Tibial nerve (tissue), 4 donors: ENCODE measurements around the gene SUGCT. TPM values are rescaled to one million over a fixed set of nuclear protein-coding genes. Genes with fewer than 3 reads are reported as not detected.

Experiments used
- DNase-seq, 2 donors: peaks; one replicate each; pipeline ENCODE4 v3.0.0-alpha.2; 2019; ENCODE audit warnings: low spot score in 2 of 2
- H3K27ac ChIP-seq, 4 donors: fragments of 200-600 bp; sonication (generic) in 3 of 4; one replicate each; pipeline ENCODE4 v1.5.1; 2017 to 2019; ENCODE audit warnings: mild to moderate bottlenecking in 1 of 4
- H3K27me3 ChIP-seq, 2 donors: fragments of 200-600 bp; sonication (generic) in 1 of 2; one replicate each; pipeline versions ENCODE4 v1.5.1 to v1.6.0; 2017 to 2019
- H3K36me3 ChIP-seq, 3 donors: fragments of 200-600 bp; sonication (generic); one replicate each; pipeline ENCODE4 v1.5.1; 2018 to 2019
- H3K4me1 ChIP-seq, 4 donors: fragments of 200-600 bp; sonication (generic) in 3 of 4; one replicate each; pipeline ENCODE4 v1.5.1; 2017 to 2019
- H3K4me3 ChIP-seq, 4 donors: fragments of 200-600 bp; sonication (generic) in 3 of 4; one replicate each; pipeline ENCODE4 v1.5.1; 2017 to 2019; ENCODE audit warnings: mild to moderate bottlenecking in 1 of 4, moderate library complexity in 1 of 4
- H3K9me3 ChIP-seq, 4 donors: fragments of 200-600 bp; sonication (generic) in 3 of 4; one replicate each; pipeline ENCODE4 v1.5.1; 2017 to 2019
- CTCF ChIP-seq, 5 experiments: fragments of 200-600 bp in 3 of 5; fragments of 450-650 bp in 2 of 5; sonication (generic) in 3 of 5; IDR thresholded peaks; one replicate each; pipeline ENCODE4 v1.5.1; 2016 to 2019; ENCODE audit warnings: antibody characterized with exemption in 5 of 5, mild to moderate bottlenecking in 3 of 5, moderate library complexity in 2 of 5
- EP300 ChIP-seq, 2 donors: sonication (generic); formaldehyde crosslinking; IDR thresholded peaks; one replicate each; pipeline ENCODE4 v1.6.1; 2017; ENCODE audit warnings: antibody characterized with exemption in 2 of 2, mild to moderate bottlenecking in 1 of 2
- POLR2A ChIP-seq, 2 donors: fragments of 450-650 bp; IDR thresholded peaks; one replicate each; pipeline ENCODE4 v1.6.1; 2017; ENCODE audit warnings: antibody characterized with exemption in 2 of 2, mild to moderate bottlenecking in 2 of 2, moderate library complexity in 2 of 2
- WGBS, 2 donors: methylation state at CpG; one replicate each; pipeline ENCODE4 v1.1.5; 2018; 5-methylcytosine and 5-hydroxymethylcytosine counted together
- total RNA-seq, 4 donors: library from RNA; depleted of rRNA; stranded (reverse); fragments of >200 nt; gene quantifications; one replicate each; pipeline ENCODE4 v1.1.0, GENCODE V29; 2016

SUGCT gene
- total RNA-seq, 4 donors from 2014 or later = 2.7 to 20.8 (median 6.2) TPM

- Histone ChIP-seq H3K9me3 (no peaks in the 10 kb centered on the region), H3K27ac (no peak overlapping the region), H3K4me1 (peaks cover 0 to 10% (median 0%) of the 10 kb centered on the region in 4 donors), H3K27me3 (no peaks in the 10 kb centered on the region), H3K36me3 (no peaks in the 10 kb centered on the region), H3K4me3 (no peak overlapping the region)
- DNase-seq = no peak
- TF ChIP-seq POLR2A (IDR thresholded peaks at IDR 0.05) (no peak), EP300 (IDR thresholded peaks at IDR 0.05) (no peak), CTCF (IDR thresholded peaks at IDR 0.05) (no peak)
- 86 to 88% methylated on average over 1 of the region's 1 CpG for WGBS, 2 donors
Measured at GRCh38 chr7:40796723-40797122, 661.9 kb downstream of the SUGCT start.

GRCh38 chr7:40798613-40799012 lies 663.8 kb downstream of the SUGCT start:
- no peaks in the 10 kb centered on the region for H3K27me3 ChIP-seq
- no peak for TF ChIP-seq CTCF (IDR thresholded peaks at IDR 0.05)
- no peak for TF ChIP-seq EP300 (IDR thresholded peaks at IDR 0.05)
- no peak for TF ChIP-seq POLR2A (IDR thresholded peaks at IDR 0.05)
- 94 to 98% methylated on average over 2 of the region's 2 CpGs for WGBS, 2 donors
- H3K4me3 ChIP-seq = no peak overlapping the region
- no peak overlapping the region for H3K27ac ChIP-seq
- no peaks in the 10 kb centered on the region for H3K9me3 ChIP-seq
- H3K36me3 ChIP-seq = no peaks in the 10 kb centered on the region
- H3K4me1 ChIP-seq = peaks cover 0 to 10% (median 0%) of the 10 kb centered on the region in 4 donors
- DNase-seq = no peak

- Histone ChIP-seq H3K4me1 (peaks cover 0 to 15% (median 0%) of the 10 kb centered on the region in 4 donors), H3K27ac (no peak overlapping the region), H3K27me3 (no peaks in the 10 kb centered on the region), H3K9me3 (no peaks in the 10 kb centered on the region), H3K4me3 (no peak overlapping the region), H3K36me3 (no peaks in the 10 kb centered on the region)
- DNase-seq = no peak
- 71 to 72% methylated on average over 8 of the region's 8 CpGs for WGBS, 2 donors
- no peak for TF ChIP-seq EP300 (IDR thresholded peaks at IDR 0.05)
Measured at GRCh38 chr7:40799493-40800403, 664.9 kb downstream of the SUGCT start.

GRCh38 chr7:40800771-40801170 lies 666.0 kb downstream of the SUGCT start:
- no peak for DNase-seq
- Histone ChIP-seq H3K4me1 (peaks cover 0 to 20% (median 2%) of the 10 kb centered on the region in 4 donors), H3K27me3 (no peaks in the 10 kb centered on the region), H3K36me3 (no peaks in the 10 kb centered on the region), H3K9me3 (no peaks in the 10 kb centered on the region), H3K27ac (no peak overlapping the region), H3K4me3 (no peak overlapping the region)
- TF ChIP-seq POLR2A (IDR thresholded peaks at IDR 0.05) (no peak), EP300 (IDR thresholded peaks at IDR 0.05) (no peak), CTCF (IDR thresholded peaks at IDR 0.05) (no peak)

- H3K27me3 ChIP-seq = no peaks in the 10 kb centered on the region
- no peak overlapping the region for H3K27ac ChIP-seq
- no peaks in the 10 kb centered on the region for H3K9me3 ChIP-seq
- DNase-seq = no peak
- TF ChIP-seq CTCF (IDR thresholded peaks at IDR 0.05) (no peak), EP300 (IDR thresholded peaks at IDR 0.05) (no peak), POLR2A (IDR thresholded peaks at IDR 0.05) (no peak)
- H3K36me3 ChIP-seq = no peaks in the 10 kb centered on the region
- WGBS, 2 donors = 90 to 99% methylated on average over 3 of the region's 3 CpGs
- peaks cover 0 to 16% (median 2%) of the 10 kb centered on the region in 4 donors for H3K4me1 ChIP-seq
- H3K4me3 ChIP-seq = no peak overlapping the region
Measured at GRCh38 chr7:40802497-40802896, 667.7 kb downstream of the SUGCT start.
